PC-9 (cell line): Measurements from ENCODE around the gene ATXN1. TPM values are rescaled to one million over a fixed set of nuclear protein-coding genes. Genes with fewer than 3 reads are reported as not detected.
A peak's percentile ranks its signal among the peaks of the same experiment; 100 is the strongest.

ENCODE experiments used
- BruUV-seq: library from RNA; stranded (reverse); fragments of 400-500 nt; replicated peaks from 2 replicates; lab custom pipeline; 2021; lab: Mats Ljungman, UMichigan
- CTCF ChIA-PET: fragments of 300-600 bp; sonication (Branson Sonifier 250); formaldehyde crosslinking; loops from one replicate; lab custom pipeline; 2022; ENCODE audit warnings: antibody characterized with exemption; lab: Charles Lee
- POLR2A ChIA-PET: fragments of 300-600 bp; sonication (Branson Sonifier 250); formaldehyde crosslinking; loops from one replicate; lab custom pipeline; 2022; ENCODE audit warnings: antibody characterized with exemption; ENCODE audit not compliant: unreplicated experiment; lab: Charles Lee
- DNase-seq, 2 experiments: peaks; one replicate each; pipeline versions ENCODE4 v3.0.0 to v3.0.0-alpha.2; 2015 to 2022; ENCODE audit warnings: mixed read lengths in 1 of 2
- H2AFZ ChIP-seq: fragments of 200-600 bp; sonication (generic); 2 replicates; pipeline ENCODE4 v1.8.1; 2017; ENCODE audit warnings: antibody characterized with exemption
- H3F3A ChIP-seq: fragments of 200-600 bp; sonication (generic); 2 replicates; pipeline ENCODE4 v1.8.1; 2017; ENCODE audit warnings: antibody characterized with exemption, mild to moderate bottlenecking, low read depth; ENCODE audit not compliant: insufficient read depth
- H3K27ac ChIP-seq: fragments of 200-600 bp; sonication (generic); 2 replicates; pipeline ENCODE4 v1.6.1; 2016; ENCODE audit warnings: mixed run types
- H3K27me3 ChIP-seq: fragments of 200-600 bp; sonication (generic); 2 replicates; pipeline ENCODE4 v1.6.1; 2016; ENCODE audit warnings: low read depth, mixed run types; ENCODE audit not compliant: insufficient read depth
- H3K36me3 ChIP-seq: fragments of 200-600 bp; sonication (generic); 2 replicates; pipeline ENCODE4 v1.6.1; 2016; ENCODE audit warnings: low read depth, mixed run types
- H3K4me1 ChIP-seq: fragments of 200-600 bp; sonication (generic); replicated peaks from 2 replicates; pipeline ENCODE4 v1.6.1; 2016; ENCODE audit warnings: mixed run types; ENCODE audit not compliant: insufficient read depth
- H3K4me2 ChIP-seq: fragments of 200-600 bp; sonication (generic); 2 replicates; pipeline ENCODE4 v1.6.1; 2017; ENCODE audit warnings: mixed run types
- H3K4me3 ChIP-seq: fragments of 200-600 bp; sonication (generic); 2 replicates; pipeline ENCODE4 v1.6.1; 2016; ENCODE audit warnings: mixed run types
- H3K79me2 ChIP-seq: fragments of 200-600 bp; sonication (generic); 2 replicates; pipeline ENCODE4 v1.6.1; 2017; ENCODE audit warnings: low read depth, mixed run types
- H3K9me2 ChIP-seq: fragments of 200-600 bp; sonication (generic); 2 replicates; pipeline ENCODE4 v1.8.1; 2017; ENCODE audit warnings: mild to moderate bottlenecking; ENCODE audit not compliant: insufficient read depth
- H3K9me3 ChIP-seq: fragments of 200-600 bp; sonication (generic); 2 replicates; pipeline ENCODE4 v1.8.1; 2016; ENCODE audit warnings: low read depth; ENCODE audit not compliant: insufficient read depth
- H4K20me1 ChIP-seq: fragments of 200-600 bp; sonication (generic); 2 replicates; pipeline ENCODE4 v1.8.1; 2017; ENCODE audit not compliant: insufficient read depth
- CTCF ChIP-seq: fragments of 200-600 bp; sonication (generic); conservative IDR thresholded peaks from 2 replicates; pipeline ENCODE4 v1.6.1; 2017; ENCODE audit warnings: mixed run types, antibody characterized with exemption, mild to moderate bottlenecking, moderate library complexity
- EZH2 ChIP-seq: fragments of 200-600 bp; sonication (generic); IDR thresholded peaks from 2 replicates; pipeline ENCODE4 v1.8.0; 2017; ENCODE audit warnings: antibody characterized with exemption, low read depth
- intact Hi-C: fragments of 100-400 bp; cut with micrococcal nuclease; formaldehyde crosslinking; loops from one replicate; pipeline ENCODE4 v1.10.0; 2022; ENCODE audit not compliant: unreplicated experiment
- total RNA-seq: library from RNA; stranded (reverse); gene quantifications from 2 replicates; pipeline ENCODE4 v1.2.3, GENCODE V29; 2021

Gene ATXN1
- total RNA-seq, 1 experiment from 2014 or later = 42.7 TPM

GRCh38 chr6:16743664-16744210, 17.5 kb downstream of the ATXN1 start:
- H3K9me2 ChIP-seq = no peaks in the 10 kb centered on the region
- POLR2A ChIA-PET = no interaction called here
- H3K4me2 ChIP-seq = no peak overlapping the region
- no peak overlapping the region for H2AFZ ChIP-seq
- no peaks in the 10 kb centered on the region for H3K9me3 ChIP-seq
- H3K79me2 ChIP-seq = peaks cover 4% of the 10 kb centered on the region; the same call in 1 of the 2 replicates
- BruUV-seq = no TSS peak
- H3K27ac ChIP-seq = no peak overlapping the region
- no peak for TF ChIP-seq EZH2
- no peak for TF ChIP-seq CTCF
- H3K36me3 ChIP-seq = peaks cover 7% of the 10 kb centered on the region; the same call in 1 of the 2 replicates
- CTCF ChIA-PET = no interaction called here
- H3F3A ChIP-seq = no peaks in the 10 kb centered on the region; the same call in 1 of the 2 replicates
- no peaks in the 10 kb centered on the region for H4K20me1 ChIP-seq
- intact Hi-C loops = no loop called here
- no peak overlapping the region for H3K4me3 ChIP-seq
- no peaks in the 10 kb centered on the region; the same call in 1 of the 2 replicates for H3K4me1 ChIP-seq
- no peaks in the 10 kb centered on the region for H3K27me3 ChIP-seq
- DNase-seq = no peak

- no TSS peak for BruUV-seq
- TF ChIP-seq CTCF (no peak), EZH2 (no peak)
- no peak for DNase-seq
These were observed 19.1 kb downstream of the ATXN1 start for GRCh38 chr6:16742116-16742515.

GRCh38 chr6:16741112-16742016, 19.9 kb downstream of the ATXN1 start:
- H3K27me3 ChIP-seq = no peaks in the 10 kb centered on the region
- no peaks in the 10 kb centered on the region for H3K9me3 ChIP-seq
- TF ChIP-seq EZH2 (no peak), CTCF (no peak)
- no TSS peak for BruUV-seq
- no peak overlapping the region for H3K4me2 ChIP-seq
- intact Hi-C loops = no loop called here
- ChIA-PET CTCF (no interaction called here), POLR2A (no interaction called here)
- H3K4me1 ChIP-seq = no peaks in the 10 kb centered on the region; the same call in 1 of the 2 replicates
- DNase-seq = peak in 1 of 2 experiments; percentile 67
- H3F3A ChIP-seq = no peaks in the 10 kb centered on the region; the same call in 1 of the 2 replicates
- H3K27ac ChIP-seq = no peak overlapping the region
- no peak overlapping the region for H3K4me3 ChIP-seq
- no peaks in the 10 kb centered on the region for H4K20me1 ChIP-seq
- H3K9me2 ChIP-seq = no peaks in the 10 kb centered on the region
- H2AFZ ChIP-seq = no peak overlapping the region
- H3K79me2 ChIP-seq = 0 out of 2 replicates have a peak, but pooled peaks cover 4% of the 10 kb centered on the region
- H3K36me3 ChIP-seq = peaks cover 7% of the 10 kb centered on the region; the same call in 1 of the 2 replicates

More at GRCh38 chr6:16742116-16742515, 19.1 kb downstream of the ATXN1 start:
- H3K4me2 ChIP-seq = no peak overlapping the region
- no peaks in the 10 kb centered on the region for H3K27me3 ChIP-seq
- peaks cover 7% of the 10 kb centered on the region; the same call in 1 of the 2 replicates for H3K36me3 ChIP-seq
- no peaks in the 10 kb centered on the region for H3K9me2 ChIP-seq
- intact Hi-C loops = no loop called here
- ChIA-PET CTCF (no interaction called here), POLR2A (no interaction called here)
- H3K79me2 ChIP-seq = 0 out of 2 replicates have a peak, but pooled peaks cover 4% of the 10 kb centered on the region
- no peak overlapping the region for H3K27ac ChIP-seq
- H4K20me1 ChIP-seq = no peaks in the 10 kb centered on the region
- H3K9me3 ChIP-seq = no peaks in the 10 kb centered on the region
- H3F3A ChIP-seq = no peaks in the 10 kb centered on the region; the same call in 1 of the 2 replicates
- H3K4me3 ChIP-seq = no peak overlapping the region
- H3K4me1 ChIP-seq = no peaks in the 10 kb centered on the region; the same call in 1 of the 2 replicates
- H2AFZ ChIP-seq = no peak overlapping the region
